NCI-H2196 treated with DMSO at 0.1 percent for 48 hours (cell line): ENCODE results near the gene CUL5.
"Not testable (repeated sequence)": the region's sequence is repeated elsewhere in the genome, so short reads cannot be mapped to it uniquely, and the experiment has no call there.

Experiments used
- DNase-seq: peaks from one replicate; lab custom pipeline; 2025; ENCODE audit not compliant: unreplicated experiment; lab: John Stamatoyannopoulos, UW

Gene CUL5

GRCh38 chr11:108111126-108111525 is 102.4 kb downstream of the CUL5 start:
- no peak for DNase-seq

DNA sequence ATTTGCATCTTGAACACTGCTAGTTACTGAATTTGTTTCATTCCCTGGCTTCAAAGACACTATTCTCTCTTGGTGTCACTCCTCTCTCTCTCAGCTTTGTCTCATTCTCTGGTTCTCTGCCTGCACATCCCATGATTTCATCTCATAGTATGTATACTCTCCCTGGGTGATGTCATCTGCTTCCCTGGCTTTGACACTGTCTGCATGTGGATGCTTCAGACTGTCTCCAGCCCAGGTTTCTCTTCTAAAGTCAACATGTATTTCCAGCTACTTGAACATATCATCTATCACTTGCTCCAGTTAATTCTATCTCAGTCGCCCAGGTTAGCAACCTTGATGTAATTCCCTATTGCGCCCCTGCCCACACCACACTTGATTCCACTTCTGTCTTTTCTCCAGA is 103.4 kb downstream of the CUL5 start:
- peak; percentile 83 for DNase-seq

- DNase-seq: peak; percentile 82
Measured at GRCh38 chr11:108115500-108116140, 106.9 kb downstream of the CUL5 start.

DNA sequence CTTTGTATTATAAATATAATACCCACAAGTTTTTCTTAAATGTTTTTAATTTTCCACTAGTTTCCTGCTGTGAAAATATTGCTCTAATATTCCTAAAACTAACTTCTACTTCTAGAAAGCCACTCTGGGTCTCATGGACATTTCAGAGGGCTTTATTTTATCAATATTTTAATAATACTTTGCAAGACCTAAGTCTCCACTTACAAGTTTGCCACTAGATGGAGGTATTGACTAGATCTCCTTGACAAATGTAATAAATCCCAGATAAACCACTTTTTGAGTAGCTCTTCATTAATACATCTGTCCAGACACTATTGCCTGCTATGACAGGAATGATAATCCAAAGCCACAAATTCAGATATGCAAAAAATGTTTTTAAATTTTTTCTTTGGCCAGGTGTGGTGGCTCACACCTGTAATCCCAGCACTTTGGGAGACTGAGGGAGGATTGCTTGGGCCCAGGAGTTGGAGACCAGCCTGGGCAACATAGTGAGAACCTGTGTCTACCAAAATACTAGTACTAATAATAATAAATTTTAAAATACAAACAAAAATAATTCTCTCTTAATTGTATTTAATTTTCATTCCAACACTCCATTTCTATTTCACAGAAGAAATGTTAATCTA is 109.2 kb downstream of the CUL5 start:
- peak; percentile 57 for DNase-seq

- not testable (repeated sequence) for DNase-seq
Measured at GRCh38 chr11:108120936-108121273, 112.2 kb downstream of the CUL5 start.

DNA sequence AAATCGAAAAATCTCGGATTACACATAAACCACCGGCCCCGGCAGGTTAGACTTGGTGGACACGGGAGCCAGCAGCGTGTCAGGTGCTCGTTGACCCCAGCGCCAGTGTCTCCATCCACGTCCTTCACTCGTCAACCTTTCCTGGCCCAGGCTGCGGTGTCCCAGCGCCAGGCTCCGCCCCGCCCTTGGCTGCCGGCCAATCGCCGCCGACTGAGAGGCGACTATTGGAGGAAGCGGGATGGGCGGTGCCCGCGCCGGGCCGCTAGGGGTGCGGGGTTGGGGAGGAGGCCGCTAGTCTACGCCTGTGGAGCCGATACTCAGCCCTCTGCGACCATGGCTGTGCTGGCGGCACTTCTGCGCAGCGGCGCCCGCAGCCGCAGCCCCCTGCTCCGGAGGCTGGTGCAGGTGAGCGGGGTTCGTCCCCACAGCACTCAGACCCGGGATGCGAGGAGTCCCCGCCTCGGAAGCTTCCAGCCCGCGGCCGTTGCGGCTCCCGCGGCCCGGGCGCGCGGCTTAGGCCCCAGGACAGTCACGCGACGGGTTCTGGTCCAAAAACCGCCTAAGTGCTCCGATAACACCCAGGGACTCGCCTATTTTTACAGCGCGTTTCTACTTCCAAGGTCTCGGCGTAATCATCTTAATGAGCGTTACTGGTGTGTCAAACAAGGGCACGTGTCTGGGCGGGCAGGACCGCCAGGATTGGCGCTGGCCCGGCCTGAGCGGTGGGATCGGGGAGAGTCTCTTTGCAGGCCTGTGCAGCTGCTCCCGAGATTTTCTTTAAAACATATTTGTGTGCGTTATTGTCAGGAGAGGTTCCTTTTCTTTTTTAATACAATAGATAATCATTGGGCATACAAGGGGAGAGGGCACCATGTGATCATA is 112.8 kb downstream of the CUL5 start, which contains the start of gene ACAT1:
ACAT1 (plus strand) TSS at position 294 of the 882 bp plus-strand sequence; CDS start at position 334, 40 bp downstream.
- peak; percentile 86 for DNase-seq

DNA sequence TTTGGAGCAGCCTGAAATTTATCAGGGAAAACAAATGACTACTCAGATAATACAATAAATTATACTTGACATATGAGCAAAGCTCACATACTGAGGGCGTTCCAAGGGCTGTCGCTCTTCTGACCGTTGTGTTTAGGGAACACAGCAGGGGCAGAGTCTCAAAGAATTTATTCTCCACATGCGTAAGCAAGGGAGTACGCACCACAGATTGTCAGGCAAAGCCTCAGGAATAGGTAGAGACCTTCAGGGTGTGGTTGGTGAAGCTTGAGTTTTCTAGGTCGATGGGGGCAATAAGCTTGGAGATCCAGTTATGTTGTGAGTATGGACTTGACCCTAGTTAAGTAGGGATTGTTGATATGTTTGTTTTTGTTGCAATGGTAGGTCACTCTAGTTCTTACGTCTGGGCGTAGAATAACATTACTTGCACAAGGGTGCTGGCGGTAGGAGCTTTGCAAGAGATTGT is 113.5 kb downstream of the CUL5 start:
- DNase-seq: no peak

- DNase-seq: no peak
Measured at GRCh38 chr11:108125096-108125495, 116.4 kb downstream of the CUL5 start.

DNA sequence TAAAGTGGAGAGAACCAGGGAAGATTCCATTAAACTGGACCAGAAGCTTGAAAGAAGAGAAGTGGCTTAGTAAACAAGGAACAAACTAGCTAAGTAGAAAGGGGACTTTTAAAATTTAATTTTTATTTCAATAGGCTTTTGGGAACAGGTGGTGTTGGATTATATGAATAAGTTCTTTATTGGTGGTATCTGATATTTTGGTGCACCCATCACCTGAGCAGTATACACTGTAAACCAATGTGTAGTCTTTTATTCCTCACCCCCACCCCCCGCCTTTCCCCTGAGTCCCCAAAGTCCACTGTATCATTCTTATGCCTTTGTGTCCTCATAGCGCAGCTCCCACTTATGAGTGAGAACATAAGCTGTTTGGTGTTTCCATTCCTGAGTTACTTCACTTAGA is 120.1 kb downstream of the CUL5 start:
- DNase-seq: no peak

- no peak for DNase-seq
Measured at GRCh38 chr11:108131993-108132392, 123.3 kb downstream of the CUL5 start.

GRCh38 chr11:108132993-108133538 is 124.4 kb downstream of the CUL5 start:
- not testable (repeated sequence) for DNase-seq

- no peak for DNase-seq
Measured at GRCh38 chr11:108135845-108136544, 127.3 kb downstream of the CUL5 start.

DNA sequence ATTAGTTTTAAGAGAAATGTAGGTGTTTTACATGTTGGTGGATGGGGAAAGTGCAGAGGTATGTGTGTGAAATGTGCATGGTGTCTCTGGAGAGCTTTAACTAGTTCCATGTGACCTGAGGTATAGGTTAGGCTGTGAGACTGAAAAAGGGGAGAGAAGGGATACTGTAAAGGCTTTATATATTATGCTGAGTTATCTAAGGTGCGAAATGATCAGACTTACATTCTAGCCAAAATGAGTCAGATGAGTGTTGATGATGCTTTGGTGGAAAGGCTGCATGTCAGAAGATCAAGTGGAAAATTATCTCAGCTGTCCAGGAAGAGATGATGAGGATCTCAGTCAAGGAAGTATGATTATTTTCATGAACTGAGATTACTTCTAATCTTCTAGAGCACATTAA is 128.5 kb downstream of the CUL5 start:
- no peak for DNase-seq

GRCh38 chr11:108142304-108142703 is 133.6 kb downstream of the CUL5 start:
- no peak for DNase-seq

DNA sequence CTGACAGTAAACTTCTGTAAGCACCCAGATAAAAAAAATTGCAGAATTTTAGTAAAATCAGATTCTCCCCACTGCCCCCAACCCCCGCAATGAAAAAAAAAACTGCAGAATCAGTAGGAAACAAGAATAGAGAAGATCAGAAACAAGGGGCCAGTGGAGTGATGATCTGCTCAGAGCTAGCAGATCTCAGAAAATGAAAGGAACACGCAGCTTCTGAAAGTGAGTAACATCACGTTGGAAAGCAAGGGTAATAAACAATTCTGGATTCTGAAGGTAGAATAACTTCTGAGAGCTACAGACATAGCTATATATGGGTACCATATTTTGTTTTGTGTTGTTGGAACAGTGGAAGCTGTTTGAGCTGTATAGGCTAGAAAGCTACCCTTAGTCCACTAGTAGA is 135.9 kb downstream of the CUL5 start:
- no peak for DNase-seq

GRCh38 chr11:108147150-108147549 is 138.5 kb downstream of the CUL5 start:
- no peak for DNase-seq

- no peak for DNase-seq
Measured at GRCh38 chr11:108148556-108148955, 139.9 kb downstream of the CUL5 start.

DNA sequence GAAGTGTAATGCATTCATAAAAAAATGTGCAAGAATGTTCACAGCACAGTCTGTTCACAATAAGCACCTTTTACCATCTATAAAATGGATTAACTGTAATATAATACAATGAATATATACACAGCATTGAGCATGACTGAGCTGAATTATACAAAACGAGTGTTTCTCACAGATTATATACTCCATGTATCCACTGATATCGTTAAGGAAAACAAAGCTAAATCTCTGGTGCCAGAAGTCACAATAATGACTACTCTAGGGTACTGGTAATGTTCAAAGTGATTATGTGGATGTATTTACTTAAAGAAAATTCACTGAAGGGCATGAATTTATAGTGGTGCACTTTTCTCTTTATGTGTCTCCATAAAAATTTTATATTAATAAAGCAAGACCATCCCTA is 145.9 kb downstream of the CUL5 start:
- DNase-seq: no peak
